Activated CD8-positive, alpha-beta memory T cell treated with anti-CD3 and anti-CD28 coated beads for 48 hours (primary cell): Measurements from ENCODE around the gene BANF1.

Experiments
- DNase-seq, 3 experiments: peaks; one replicate each; pipeline ENCODE4 v3.0.0-alpha.2; 2020; ENCODE audit warnings: low read depth in 2 of 3, low spot score in 2 of 3

BANF1 gene, protein sequence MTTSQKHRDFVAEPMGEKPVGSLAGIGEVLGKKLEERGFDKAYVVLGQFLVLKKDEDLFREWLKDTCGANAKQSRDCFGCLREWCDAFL

DNA sequence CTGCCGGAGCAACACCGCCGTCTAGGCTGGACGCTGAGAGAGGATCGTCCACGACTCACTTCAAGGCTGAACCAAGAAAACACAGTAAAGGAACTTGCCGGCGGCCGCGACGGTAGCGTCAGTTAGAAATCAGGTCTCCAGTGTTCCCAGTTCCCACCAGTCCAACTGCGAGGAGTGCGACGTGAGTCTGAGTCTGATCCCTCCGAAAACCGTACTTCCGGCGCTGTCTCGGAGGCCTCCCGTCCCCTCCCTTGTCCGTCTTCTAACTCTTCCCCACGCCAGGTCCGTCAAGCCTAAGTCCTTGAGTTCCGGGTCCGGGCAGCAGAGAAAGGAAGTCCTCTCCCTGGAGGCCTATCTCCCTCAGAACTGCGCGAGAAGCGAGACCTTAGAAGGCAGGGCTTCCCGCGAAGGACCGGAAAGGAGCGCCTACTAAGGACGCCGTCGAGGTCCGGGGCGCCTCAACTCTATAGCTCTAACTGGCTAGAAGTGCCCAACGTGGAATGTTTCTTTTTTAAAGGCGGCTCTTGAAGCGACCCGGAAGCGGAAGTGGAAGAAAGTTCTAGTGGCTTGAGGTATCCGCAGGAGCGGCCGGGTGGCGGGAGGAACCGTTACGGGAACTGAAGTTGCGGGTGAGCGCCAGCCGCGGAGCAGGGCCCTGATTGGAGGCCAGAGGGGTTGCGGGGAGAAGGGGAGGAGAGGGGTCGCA, at the start of gene BANF1, which contains the start of gene EIF1AD:
TSS of gene BANF1 (plus strand) at position 562 of the 706 bp plus-strand sequence. CDS start 748 bp downstream, outside the sequence.
TSS of gene EIF1AD (minus strand) at position 216 of the 706 bp plus-strand sequence. CDS start 1,768 bp downstream, outside the sequence.
- DNase-seq: peak; percentile 67 to 86 (median 85)

DNA sequence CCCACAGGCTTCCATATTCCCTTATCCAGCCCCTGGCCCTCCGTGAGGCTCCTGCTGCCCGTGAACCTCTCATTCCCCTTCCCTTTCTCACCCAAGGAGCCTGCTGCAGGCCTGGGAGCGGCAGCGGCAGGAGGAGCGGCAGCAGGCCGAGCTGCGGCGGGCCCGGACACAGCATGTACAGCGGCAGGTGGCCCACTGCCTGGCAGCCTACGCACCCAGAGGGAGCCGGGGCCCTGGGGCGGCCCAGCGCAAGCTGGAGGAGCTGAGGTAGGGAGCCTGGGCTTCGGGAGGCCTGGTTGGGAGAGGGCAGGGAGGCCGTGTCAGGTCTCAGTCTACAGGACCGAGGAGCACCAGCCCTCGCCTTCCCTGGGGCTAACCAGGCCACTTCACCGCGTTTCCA, 48.8 kb upstream of the BANF1 start:
- no peak for DNase-seq

DNA sequence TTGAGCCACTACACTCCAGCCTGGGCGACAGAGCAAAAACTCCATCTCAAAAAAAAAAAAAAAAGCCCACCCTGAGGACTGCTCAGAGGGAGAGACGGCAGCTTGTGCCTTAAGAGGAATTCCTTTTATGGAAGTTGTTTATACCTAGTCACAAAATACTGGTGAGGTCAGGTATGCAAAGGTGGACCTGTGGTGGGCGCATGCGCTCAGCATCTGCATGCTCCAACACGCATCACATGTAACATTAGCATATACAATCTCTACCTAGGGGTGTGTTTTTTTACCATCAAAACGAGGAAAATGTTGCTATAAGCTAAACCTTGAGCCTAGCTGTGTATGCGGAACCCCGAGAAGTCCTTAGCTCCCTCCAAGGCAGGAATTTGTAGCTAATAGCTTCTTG, 47.5 kb upstream of the BANF1 start:
- no peak for DNase-seq

DNA sequence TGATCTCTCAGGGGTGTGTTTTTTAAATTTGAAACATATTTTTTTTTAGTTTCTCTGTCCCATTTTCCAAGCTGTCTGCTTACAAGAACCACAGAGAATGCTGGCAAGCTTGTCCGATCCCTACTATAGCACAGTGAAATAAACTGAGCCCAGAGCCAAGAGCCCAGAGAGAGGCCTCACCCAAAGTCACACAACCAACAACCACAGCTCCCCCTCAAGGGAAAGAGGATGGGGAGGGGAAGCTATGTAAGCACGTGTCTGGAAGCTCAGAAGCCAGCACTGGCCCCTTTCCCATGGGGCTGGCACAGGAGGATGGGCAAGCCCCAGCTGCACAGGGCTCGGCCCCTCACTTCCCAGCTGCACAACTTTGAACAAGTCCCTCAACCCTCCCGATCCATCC, 44.0 kb upstream of the BANF1 start:
- no peak for DNase-seq

DNA sequence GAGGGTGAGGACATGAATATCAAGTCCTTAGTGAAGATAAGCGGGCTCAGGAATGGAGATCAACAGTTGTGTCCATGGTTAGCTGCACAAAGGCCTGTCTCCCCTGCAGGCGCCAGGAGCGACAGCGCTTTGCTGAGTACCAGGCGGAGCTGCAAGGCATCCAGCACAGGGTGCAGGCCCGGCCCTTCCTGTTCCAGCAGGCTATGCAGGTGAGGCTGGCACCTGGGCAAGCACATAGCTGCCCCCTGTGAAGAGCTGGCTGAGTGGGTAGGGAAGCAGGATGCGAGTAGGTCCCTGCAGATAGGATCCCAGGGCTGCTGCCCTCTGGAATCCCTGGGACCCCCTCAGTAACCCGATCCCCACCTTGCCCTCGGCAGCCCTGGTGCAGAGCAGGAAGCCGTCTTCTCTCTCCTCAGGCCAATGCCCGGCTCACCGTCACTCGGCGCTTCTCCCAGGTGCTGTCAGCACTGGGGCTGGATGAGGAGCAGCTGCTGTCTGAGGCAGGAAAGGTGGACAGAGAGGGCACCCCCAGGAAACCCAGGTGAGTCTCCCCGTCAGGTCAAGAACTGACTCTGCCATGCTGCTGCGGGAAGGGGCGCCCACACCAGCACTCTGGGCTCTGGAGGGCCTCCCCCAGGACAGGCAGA, 43.4 kb upstream of the BANF1 start:
- no peak for DNase-seq

DNA sequence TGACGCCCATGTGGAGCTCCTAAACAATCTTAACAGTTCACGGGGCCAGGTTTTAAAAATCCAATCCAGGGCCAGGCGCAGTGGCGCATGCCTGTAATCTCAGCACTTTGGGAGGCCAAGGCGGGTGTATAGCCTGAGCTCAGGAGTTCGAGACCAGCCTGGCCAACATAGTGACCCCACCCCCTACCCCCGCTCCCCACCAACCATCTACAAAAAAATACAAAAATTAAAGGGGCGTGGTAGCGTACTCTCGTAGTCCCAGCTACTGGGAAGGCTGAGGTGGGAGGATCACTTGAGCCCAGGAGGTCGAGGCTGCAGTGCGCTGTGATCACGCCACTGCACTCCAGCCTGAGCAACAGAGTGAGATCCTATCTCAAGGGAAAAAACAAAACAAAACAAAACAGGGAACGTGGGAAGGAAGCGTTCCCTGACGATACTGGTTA, 41.5 kb upstream of the BANF1 start:
- no peak for DNase-seq

DNA sequence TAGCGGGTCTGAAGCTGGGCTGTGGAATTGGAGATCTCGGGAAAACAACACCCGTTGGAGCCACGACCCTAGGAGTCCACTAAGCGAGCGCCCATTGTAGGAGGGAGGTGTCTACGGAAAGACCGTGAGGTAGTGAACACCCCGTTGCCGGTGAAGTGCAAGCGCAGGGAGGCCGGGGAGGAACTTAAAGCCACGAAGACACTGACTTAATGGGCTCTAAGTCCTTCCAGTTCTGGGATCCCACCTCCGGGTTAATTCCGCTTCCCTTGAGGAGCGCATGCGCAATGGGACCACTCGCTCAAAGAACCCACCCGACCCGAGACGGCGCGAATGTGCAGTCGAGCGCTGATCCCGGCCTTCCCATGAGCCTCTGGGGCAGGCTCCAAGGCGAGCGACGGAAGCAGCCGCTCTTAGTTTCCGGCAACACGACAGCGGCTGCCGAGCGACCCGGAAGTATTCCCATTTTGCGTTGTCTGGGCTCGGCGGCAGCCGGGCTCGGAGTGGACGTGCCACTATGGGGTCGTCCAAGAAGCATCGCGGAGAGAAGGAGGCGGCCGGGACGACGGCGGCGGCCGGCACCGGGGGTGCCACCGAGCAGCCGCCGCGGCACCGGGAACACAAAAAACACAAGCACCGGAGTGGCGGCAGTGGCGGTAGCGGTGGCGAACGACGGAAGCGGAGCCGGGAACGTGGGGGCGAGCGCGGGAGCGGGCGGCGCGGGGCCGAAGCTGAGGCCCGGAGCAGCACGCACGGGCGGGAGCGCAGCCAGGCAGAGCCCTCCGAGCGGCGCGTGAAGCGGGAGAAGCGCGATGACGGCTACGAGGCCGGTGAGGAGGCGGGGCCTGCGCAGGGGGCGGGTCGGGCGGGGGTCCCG, 40.8 kb upstream of the BANF1 start, which contains the start of gene SART1:
TSS of gene SART1 (plus strand) at position 468 of the 874 bp plus-strand sequence. CDS start at position 515, 47 bp downstream.
- DNase-seq: peak; percentile 69 to 93 (median 92)

DNA sequence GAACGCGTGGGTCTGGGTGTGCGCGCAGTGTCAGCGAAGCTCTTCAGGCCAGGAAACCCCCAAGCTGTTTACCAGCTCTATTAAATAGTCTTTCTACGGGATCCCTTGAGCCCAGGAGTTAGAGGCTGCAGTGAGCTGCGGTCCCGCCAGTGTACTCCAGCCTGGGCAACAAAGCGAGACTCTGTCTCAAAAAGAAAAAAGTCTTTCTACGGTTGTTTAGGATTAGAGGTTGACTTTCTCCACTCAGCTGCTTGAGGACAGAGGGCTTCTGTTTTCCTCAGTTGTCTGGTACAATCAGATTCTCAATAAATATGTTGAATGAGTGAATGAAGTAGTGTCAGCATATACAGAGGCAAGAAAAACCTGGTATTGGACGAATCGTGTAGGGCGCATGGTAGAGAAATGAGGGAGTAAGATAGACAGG, 40.1 kb upstream of the BANF1 start:
- DNase-seq: no peak

DNA sequence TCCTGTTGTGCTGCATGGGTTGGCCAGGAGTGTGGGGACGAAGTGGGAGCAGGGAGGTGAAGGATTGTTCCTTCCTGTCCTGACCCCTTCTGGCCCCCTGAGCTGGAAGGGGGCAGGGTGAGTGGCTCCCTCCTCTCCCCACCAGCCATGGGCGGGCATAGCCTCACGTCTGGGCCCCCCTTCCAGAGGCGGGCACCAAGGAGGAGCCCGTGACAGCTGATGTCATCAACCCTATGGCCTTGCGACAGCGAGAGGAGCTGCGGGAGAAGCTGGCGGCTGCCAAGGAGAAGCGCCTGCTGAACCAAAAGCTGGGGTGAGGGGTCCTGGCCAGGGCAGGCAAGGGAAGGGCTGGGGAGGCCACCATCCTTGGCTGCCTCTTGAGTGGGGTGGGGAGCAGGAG, 37.4 kb upstream of the BANF1 start:
- DNase-seq: no peak

DNA sequence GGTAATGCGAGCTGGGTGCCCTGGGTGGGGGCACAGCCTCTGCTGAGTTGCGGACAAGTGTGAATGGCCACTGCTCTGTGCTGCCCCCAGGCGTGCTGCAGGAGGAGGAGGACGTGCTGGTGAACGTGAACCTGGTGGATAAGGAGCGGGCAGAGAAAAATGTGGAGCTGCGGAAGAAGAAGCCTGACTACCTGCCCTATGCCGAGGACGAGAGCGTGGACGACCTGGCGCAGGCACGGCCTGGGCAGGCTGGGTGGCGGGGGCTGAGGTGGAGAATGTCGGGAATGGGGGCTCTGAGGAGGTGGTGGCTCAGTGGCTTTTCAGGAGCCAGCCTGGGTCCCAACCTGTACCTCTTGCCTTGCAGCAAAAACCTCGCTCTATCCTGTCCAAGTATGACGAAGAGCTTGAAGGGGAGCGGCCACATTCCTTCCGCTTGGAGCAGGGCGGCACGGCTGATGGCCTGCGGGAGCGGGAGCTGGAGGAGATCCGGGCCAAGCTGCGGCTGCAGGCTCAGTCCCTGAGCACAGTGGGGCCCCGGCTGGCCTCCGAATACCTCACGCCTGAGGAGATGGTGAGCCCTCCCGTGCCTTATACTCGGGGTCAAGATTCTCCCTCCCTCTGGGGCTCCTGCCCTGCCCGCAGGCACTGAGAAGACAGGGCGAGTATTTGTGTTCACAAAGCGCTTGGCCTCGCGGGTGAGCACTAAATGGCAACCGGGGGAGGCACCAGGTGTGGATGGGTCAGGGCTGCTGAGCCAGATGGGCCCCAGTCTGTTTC, 36.1 kb upstream of the BANF1 start:
- no peak for DNase-seq

DNA sequence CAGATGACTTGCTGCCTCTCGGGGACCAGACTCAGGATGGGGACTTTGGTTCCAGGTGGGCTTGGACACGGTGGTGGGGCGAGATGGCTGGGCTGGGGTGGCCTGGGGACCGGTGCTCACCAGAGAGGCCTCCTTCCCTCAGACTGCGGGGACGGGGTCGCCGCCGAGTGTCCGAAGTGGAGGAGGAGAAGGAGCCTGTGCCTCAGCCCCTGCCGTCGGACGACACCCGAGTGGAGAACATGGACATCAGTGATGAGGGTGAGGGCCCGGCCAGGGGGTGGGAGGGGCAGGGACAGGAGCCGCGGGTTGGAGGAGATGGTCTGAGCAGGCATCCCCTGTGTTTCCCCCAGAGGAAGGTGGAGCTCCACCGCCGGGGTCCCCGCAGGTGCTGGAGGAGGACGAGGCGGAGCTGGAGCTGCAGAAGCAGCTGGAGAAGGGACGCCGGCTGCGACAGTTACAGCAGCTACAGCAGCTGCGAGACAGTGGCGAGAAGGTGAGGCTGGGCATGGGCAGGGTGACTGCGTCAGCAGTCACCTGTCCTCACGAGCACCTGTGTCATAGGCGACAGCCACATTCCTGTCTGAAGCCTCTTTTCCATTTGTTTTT, 34.9 kb upstream of the BANF1 start:
- DNase-seq: no peak

DNA sequence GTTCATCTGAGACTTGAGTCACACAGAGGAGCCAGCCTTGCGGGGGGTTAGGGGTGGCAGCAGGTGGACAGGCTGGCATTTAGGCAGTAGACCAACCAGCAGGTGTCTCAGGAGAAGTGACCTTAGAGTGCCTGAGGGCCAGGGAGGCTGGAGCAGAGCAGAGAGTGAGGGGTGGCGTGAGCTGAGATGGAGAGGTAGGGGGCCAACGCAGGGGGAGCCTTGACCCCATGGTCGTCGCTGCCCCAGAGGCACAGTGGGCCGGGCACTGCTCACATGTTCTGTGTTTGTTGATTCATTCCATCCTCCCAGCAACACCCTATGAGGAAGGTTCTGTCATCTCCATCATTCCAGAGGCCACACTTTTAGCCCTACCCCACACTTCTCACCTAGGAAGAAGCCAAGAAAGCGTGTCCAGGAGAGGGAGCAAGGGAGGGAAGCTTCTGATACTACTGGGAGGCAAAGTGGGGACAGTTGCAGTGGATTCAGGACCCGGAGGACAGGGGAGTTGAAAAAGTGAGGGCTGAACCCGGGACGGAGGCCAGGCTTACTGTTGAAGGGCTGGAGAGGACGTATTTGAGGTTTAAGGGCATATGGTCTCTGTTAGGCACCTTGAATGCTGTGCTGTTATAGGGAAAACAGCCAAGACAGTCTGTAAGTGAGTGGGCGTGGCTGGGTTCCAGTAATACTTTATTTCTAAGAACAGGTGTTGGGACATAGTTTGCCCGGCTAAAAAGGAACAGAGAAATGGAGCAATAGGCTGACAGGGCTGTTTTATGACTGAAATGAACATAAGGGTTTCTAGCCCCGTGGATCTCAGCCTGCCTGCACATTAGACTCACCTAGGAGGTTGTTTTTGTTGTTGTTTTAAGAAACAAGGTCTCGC, 33.5 kb upstream of the BANF1 start:
- DNase-seq: no peak

DNA sequence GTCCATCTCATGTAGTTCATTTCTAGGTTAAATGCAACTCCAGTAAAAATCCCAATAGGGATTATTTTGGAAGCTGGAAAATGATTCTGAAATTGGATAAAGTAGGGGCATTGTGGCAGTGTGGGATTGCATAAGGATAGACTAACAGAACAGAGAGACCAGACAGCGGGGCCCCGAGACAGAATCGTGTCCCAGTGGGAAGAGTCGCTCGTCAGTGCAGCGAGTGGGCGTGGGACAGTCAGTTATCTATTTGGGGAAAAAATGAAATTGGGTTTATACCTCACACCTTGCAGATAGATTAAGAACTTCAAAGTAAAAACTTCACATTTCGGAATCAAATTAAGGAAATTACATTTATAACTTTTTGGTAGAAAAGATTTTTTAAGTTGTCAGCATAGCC, 30.2 kb upstream of the BANF1 start:
- DNase-seq: no peak

DNA sequence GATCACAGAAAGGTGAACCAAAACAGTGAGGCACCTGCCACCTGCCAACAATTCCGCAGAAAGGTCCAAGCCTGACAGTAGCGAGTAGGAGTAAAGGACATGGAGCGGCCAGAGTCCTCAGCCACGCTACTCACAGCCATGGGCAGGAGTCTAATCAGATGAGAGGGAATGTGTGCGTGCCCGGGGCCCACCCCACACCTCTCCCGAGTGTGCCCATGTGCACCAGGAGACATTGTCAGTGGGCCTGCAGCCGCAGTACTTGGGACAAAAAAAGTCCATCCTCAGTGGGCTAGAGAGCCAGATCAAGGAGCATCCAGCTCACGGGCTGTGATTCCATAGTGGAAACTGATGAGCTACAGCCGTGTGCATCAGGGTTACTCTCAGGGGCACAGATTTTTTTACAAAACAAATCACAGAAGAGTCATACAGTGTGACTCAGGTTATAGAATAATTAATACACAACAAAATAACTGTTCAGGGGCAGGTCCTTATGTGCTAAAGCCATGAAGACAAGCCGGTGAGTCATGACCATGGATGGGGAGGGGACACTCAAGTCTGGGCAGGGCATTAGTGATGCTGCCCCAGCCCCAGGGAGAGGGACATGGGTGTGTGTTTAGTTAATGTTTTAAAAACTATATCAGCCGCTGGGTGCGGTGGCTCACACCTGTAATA, 28.7 kb upstream of the BANF1 start:
- DNase-seq: no peak

DNA sequence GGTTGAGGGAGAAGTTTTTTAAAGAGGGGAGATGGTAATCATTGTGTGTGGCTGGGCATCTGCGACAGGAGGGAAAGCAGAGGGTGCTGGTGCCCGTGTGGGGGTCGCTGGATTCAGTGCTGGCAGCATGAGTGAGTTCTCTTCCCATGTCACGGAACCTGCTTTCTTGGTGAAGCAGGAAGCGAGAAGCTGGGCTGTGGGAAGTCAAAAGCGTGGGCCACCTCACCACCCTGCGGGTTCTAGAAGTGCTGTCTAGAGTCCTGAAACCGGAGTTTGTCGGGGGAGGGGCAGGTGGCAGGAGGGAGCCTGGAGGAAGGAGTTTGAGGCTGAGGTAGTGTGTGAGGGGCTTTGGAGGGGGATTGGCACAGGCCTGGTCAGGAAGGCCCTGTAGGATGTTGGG, 26.5 kb upstream of the BANF1 start:
- no peak for DNase-seq

DNA sequence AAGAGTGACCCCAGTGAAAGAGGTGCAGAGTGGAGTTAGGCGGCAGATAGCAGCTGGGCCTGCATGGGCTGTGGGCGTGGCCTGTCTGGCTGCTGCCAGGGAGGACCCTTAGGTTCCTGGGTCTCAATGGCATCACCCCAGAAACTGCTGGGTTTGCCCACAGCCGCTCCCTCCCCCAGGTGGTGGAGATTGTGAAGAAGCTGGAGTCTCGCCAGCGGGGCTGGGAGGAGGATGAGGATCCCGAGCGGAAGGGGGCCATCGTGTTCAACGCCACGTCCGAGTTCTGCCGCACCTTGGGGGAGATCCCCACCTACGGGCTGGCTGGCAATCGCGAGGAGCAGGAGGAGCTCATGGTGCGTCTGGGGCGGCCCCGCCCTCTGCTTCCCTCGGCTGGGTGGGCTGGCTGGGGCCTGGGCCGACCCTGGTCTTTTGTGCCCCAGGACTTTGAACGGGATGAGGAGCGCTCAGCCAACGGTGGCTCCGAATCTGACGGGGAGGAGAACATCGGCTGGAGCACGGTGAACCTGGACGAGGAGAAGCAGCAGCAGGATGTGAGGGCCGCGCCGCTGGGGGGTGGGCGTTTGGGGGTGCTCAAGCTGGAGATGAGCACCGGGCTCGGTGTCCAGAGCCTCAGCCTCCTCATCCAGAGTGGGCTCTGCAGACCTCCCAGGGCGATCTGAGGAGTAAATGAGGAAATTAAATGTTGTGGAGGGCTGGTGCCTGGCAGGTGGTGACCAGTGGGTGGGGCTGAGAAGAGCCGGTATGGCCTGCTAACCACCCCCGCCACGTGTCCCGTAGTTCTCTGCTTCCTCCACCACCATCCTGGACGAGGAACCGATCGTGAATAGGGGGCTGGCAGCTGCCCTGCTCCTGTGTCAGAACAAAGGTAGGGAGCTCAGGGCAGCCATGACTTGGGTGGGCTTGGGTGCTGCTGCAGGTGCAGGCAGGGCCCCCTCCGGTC, 25.8 kb upstream of the BANF1 start:
- DNase-seq: no peak

DNA sequence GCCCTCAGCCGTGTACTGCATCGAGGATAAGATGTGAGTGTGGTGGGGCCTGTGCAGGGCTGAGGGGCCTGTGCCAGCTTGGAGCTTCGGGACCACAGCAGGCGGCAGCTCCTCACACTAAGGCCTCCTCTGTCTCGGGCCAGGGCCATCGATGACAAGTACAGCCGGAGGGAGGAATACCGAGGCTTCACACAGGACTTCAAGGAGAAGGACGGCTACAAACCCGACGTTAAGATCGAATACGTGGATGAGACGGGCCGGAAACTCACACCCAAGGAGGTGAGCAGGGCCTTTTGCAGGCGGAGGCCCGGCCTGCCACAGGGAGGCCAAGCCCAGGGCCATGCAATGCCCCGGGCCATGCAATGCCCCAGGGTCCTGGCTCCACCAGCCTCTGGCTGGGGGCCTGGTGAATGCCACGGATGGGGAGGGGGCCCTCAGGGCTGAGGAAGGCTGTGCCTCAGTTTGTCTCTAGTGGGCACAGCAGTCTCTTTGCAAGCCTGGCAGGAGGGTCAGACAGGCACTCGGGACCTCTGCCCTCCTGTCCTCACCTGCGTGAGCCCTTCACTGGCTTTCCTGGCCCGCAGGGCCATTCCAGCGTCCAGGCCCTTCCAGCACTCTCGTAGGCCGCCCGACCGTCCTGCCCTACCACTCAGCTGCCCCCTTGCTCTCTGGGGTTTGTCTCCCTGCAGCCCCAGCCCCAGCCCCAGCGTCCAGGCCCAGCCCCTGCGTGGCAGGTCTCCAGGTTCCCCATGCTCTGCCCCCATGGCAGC, 24.5 kb upstream of the BANF1 start:
- DNase-seq: no peak
